OCI-LY7 (cell line): Measurements from ENCODE around the gene SYNM.

Source experiments
- CTCF ChIP-seq: fragments of 200-600 bp; sonication (generic); conservative IDR thresholded peaks from 2 replicates; pipeline ENCODE4 v1.5.1; 2014; ENCODE audit warnings: mild to moderate bottlenecking, antibody characterized with exemption, low read length, moderate library complexity, mixed read lengths
- EZH2phosphoT487 ChIP-seq: fragments of 200-600 bp; sonication (generic); IDR thresholded peaks from 2 replicates; pipeline ENCODE4 v1.6.1; 2018; ENCODE audit warnings: low read depth, borderline replicate concordance, mild to moderate bottlenecking, mixed run types, antibody characterized with exemption, low read length, moderate library complexity, mixed read lengths

- TF ChIP-seq CTCF (no peak), EZH2phosphoT487 (no peak)
Measured at GRCh38 chr15:99180964-99181306, 76.1 kb downstream of the SYNM start.
